Effector memory CD4-positive, alpha-beta T cell (primary cell): Measurements from ENCODE around the gene HSPA8.

Experiments used
- DNase-seq, 3 donors: peaks; one replicate each; pipeline ENCODE4 v3.0.0-alpha.2; 2020
- H3K27ac ChIP-seq: 2 replicates; pipeline ENCODE4 v1.7.0; 2013; ENCODE audit warnings: mild to moderate bottlenecking, low read length, moderate library complexity; ENCODE audit not compliant: insufficient read depth, poor library complexity, severe bottlenecking
- H3K27me3 ChIP-seq: replicated peaks from 2 replicates; pipeline ENCODE4 v1.7.0; 2013; ENCODE audit warnings: mild to moderate bottlenecking, low read length; ENCODE audit not compliant: insufficient read depth, control insufficient read depth, poor library complexity, severe bottlenecking
- H3K36me3 ChIP-seq: 2 replicates; pipeline ENCODE4 v1.7.0; 2013; ENCODE audit warnings: mild to moderate bottlenecking, low read length, moderate library complexity; ENCODE audit not compliant: control insufficient read depth, insufficient read depth
- H3K4me1 ChIP-seq: 2 replicates; pipeline ENCODE4 v1.7.0; 2013; ENCODE audit warnings: low read length, mild to moderate bottlenecking; ENCODE audit not compliant: control insufficient read depth, insufficient read depth, poor library complexity, severe bottlenecking
- H3K4me3 ChIP-seq: 2 replicates; pipeline ENCODE4 v1.7.0; 2013; ENCODE audit warnings: low read length, low read depth, mild to moderate bottlenecking; ENCODE audit not compliant: insufficient read depth, poor library complexity, severe bottlenecking
- H3K9me3 ChIP-seq: 2 replicates; pipeline ENCODE4 v1.7.0; 2013; ENCODE audit warnings: mild to moderate bottlenecking, low read length, moderate library complexity; ENCODE audit not compliant: control insufficient read depth
- total RNA-seq, 3 donors: gene quantifications; one replicate each; lab custom pipeline; 2026; lab: John Stamatoyannopoulos, UW

HSPA8 gene
- 1,539 to 1,815 (median 1,757) reads per million in 3 donors for total RNA-seq

DNA sequence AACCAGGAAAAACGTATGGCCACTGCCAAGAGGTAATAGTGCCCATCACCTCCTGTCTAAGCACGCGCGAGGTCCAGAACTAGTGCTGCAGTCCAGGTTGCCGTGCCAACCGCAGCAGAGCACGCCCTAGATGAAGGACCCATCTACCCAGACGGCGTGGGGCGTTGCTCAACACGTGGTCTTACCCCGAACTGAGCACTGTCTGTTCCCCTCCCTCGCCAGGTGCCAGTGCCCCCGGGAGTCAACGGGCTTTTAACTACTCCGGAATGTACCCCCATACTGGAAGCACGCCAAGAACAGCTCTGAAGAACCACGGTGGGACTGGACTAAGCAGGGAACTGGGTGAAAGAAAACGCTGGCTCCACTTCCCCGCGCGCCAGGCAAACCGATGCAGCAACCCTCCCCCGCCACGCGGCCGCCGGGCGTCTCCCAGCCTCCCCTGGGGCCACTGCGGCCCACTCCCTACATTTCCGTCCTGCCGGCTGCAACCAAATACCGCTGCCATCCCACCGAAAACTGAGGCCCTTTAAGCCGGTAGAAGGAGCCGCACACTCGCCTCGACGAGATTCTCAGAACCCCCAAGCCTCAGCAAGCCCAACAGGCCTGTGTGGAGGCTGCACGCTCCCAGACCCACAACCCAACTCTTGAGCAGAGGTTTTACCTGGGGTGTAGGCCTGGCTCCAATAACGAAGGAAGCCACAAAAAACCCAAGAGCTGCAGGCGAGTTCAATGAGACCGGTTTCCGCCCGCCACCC is at the start of gene HSPA8:
TSS of gene HSPA8 (minus strand) at position 734 of the 755 bp plus-strand sequence. CDS start 812 bp downstream, outside the sequence.
- no peaks in the 10 kb centered on the region for H3K9me3 ChIP-seq
- H3K27ac ChIP-seq, result peak within 1 kb of the TSS; percentile 99
- H3K4me3 ChIP-seq, result peak within 1 kb of the TSS; percentile 97
- H3K36me3 ChIP-seq, result peaks cover 43% of the 10 kb centered on the region
- no peaks in the 10 kb centered on the region for H3K27me3 ChIP-seq
- H3K4me1 ChIP-seq, result peaks cover 59% of the 10 kb centered on the region
- DNase-seq, result peak; percentile 41 to 63 (median 42)

DNA sequence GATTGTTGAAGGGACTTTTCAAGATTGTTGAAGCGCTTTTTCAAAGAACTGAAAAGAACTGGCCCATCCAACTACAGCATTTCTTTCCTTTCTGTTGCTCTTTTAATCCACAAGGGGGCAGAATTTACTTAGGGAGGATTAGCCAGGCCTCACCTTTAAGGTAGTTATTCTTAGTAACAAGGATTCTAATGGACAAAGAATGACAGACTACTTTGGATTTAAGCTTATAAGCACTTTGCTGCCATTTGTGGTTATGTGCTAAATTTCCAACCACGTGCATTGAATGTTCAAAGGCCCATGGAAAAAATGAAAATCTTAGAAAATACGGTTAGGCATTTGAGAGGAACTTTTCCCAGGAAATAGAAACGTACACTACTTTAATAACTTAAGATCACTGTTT is 49.5 kb upstream of the HSPA8 start:
- Histone ChIP-seq H3K27ac (no peak overlapping the region), H3K27me3 (no peaks in the 10 kb centered on the region), H3K4me3 (no peak overlapping the region), H3K9me3 (no peaks in the 10 kb centered on the region), H3K4me1 (no peaks in the 10 kb centered on the region), H3K36me3 (no peaks in the 10 kb centered on the region)
- DNase-seq, result no peak

DNA sequence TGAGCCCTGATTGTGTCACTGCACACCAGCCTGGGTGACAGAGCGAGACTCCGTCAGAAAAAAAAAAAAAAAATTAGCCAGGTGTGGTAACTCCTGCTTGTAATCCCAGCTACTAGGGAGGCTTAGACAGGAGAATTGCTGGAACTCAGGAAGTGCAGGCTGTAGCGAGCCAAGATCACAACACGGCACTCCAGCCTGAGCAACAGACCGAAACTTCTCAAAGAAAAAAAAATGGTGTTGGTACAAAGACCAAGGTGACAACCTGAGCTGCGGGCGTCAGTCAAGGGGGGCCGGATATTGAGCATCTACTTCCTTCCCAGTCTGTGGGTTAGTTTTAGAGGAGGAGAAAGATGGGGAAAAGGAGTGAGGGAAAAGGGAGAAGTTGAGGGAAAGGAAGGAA is 48.5 kb upstream of the HSPA8 start:
- H3K27ac ChIP-seq, result no peak overlapping the region
- no peaks in the 10 kb centered on the region for H3K4me1 ChIP-seq
- no peaks in the 10 kb centered on the region for H3K36me3 ChIP-seq
- DNase-seq, result no peak
- H3K9me3 ChIP-seq, result no peaks in the 10 kb centered on the region
- no peak overlapping the region for H3K4me3 ChIP-seq
- H3K27me3 ChIP-seq, result no peaks in the 10 kb centered on the region

DNA sequence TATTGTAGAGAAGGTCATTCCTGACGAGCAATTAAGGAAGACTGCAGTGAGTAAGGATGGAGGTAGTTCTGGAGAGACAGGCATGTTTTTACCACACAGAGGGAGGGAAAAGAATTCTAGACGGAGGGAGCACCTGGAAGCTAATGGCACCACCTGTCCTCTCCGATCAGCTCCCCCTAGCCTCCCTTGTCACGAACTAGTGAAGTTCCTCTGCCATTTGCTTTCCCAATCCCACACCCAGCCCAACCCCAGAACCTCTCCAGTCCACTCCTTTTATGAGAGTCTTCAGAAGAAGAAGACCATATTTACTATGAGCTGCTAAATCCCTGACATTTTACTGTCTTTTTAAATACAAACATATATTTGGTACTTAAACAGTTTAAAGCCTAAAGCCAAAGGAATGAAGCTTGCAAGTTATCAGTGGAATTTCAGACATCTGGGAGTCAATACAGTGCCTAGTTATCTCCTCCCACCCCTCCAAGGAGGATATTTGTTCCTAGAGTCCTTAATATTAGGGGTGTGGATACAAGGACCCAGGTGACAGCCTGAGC is 46.1 kb upstream of the HSPA8 start:
- peaks cover 4% of the 10 kb centered on the region for H3K4me1 ChIP-seq
- H3K36me3 ChIP-seq, result no peaks in the 10 kb centered on the region
- DNase-seq, result no peak
- H3K9me3 ChIP-seq, result no peaks in the 10 kb centered on the region
- H3K27ac ChIP-seq, result no peak overlapping the region
- H3K27me3 ChIP-seq, result no peaks in the 10 kb centered on the region
- H3K4me3 ChIP-seq, result no peak overlapping the region

DNA sequence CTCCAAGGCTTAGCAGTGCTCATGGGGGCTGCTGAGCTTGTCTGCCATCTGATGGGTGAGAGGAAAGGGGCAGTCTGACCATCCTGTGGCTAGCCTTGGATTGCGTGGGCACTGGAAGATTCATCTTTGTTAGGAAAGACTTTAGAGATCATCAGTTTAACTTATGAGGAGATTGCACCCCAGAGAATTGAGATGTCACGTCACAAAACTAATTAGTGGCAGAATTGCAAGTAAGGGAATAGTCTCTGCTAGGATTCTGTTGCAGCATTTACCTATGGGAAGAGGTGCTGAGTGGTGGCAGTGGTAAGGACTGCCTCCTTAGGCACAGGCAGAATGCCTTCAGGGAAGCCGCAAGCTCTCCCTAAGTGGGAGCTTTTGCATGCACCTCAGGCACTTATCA is 42.8 kb upstream of the HSPA8 start:
- no peaks in the 10 kb centered on the region for H3K27me3 ChIP-seq
- H3K4me3 ChIP-seq, result no peak overlapping the region
- peaks cover 6% of the 10 kb centered on the region for H3K4me1 ChIP-seq
- H3K36me3 ChIP-seq, result no peaks in the 10 kb centered on the region
- no peak overlapping the region for H3K27ac ChIP-seq
- no peak for DNase-seq
- no peaks in the 10 kb centered on the region for H3K9me3 ChIP-seq

DNA sequence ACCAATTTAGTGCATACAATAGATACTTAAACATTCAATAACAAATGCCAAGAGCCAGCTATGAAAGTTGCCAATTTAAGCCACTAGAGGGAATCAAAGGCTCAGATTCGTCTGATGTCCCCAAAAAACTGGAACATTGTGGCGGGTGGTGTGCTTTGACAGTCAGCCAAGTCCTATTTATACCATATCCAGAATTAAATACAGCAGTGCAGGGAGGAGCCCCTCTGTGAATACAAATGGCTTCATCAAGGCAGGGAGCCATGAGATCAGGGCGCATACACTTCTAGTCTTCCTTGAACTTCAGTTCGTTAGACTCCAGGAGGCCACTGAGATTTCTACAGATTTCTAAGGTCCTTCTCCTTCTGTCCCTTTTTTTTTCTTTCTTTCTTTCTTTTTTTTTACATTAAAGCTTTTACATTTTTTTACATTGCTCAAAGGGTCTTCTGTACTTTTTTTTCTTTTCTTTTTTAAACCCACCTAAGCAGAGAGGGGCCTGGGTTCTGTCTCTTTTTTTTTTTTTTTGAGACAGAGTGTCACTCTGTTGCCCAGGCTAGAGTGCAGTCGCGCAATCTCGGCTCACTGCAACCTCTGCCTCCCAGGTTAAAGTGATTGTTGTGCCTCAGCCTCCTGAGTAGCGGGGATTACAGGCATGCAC is 41.5 kb upstream of the HSPA8 start:
- H3K9me3 ChIP-seq, result no peaks in the 10 kb centered on the region
- H3K36me3 ChIP-seq, result no peaks in the 10 kb centered on the region
- no peak for DNase-seq
- H3K27me3 ChIP-seq, result no peaks in the 10 kb centered on the region
- peaks cover 6% of the 10 kb centered on the region for H3K4me1 ChIP-seq
- H3K27ac ChIP-seq, result no peak overlapping the region
- no peak overlapping the region for H3K4me3 ChIP-seq

DNA sequence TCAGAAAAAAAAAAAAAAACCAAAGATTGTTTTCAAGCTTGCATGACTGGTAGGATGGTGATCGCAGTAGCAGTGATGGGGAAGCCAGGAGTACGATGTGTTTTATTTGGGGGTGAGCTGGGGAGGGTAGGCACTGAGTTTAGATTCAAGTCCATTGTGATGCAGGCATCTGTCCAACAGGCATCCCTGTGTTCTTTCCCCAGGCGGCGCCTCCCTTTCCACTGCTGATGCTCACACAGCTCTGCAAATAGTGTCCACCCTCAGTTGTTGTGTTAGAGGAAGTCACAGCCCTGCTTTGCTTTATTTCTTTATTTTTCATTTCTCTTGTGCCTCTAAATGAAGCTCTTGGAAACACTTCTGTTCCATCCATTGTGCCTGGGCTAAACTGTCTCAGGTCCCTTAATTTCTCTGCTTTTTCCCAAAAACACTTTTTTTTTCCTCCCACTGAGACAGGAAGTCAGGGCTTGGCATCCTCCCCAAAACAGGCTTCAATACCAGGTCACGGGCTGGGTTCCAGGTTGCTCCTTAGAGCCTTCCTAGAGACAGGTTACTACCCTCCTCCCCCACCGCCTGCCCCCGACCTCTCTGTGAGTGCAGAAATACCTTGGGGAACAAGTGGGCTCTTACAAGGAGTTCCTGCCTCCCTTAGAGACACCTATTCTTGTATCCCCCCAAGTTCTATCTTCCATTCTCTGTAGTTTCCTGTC is 38.6 kb upstream of the HSPA8 start:
- Histone ChIP-seq H3K9me3 (no peaks in the 10 kb centered on the region), H3K4me3 (no peak overlapping the region), H3K4me1 (peaks cover 6% of the 10 kb centered on the region), H3K36me3 (no peaks in the 10 kb centered on the region), H3K27me3 (no peaks in the 10 kb centered on the region), H3K27ac (peak overlapping the region; percentile 7)
- DNase-seq, result no peak

DNA sequence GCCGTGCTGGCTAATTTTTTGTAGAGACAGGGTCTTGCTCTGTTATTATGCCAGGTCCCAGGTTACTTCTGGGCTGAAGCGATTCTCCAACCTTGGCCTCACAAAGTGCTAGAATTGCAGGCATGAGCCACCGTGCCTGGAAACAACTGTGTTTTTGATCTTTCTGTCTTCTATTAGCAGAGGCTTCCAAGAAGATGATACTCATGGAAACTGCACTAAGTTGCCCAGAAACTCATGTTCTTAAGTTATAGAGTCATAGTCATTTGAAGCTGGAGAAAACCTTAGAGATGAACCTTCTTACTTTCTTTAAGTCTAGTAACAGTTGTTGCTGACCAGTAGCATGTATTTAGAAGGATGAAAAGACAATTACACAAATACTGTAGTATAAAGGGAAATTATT is 37.1 kb upstream of the HSPA8 start:
- Histone ChIP-seq H3K36me3 (no peaks in the 10 kb centered on the region), H3K27me3 (no peaks in the 10 kb centered on the region), H3K9me3 (no peaks in the 10 kb centered on the region), H3K4me1 (peaks cover 6% of the 10 kb centered on the region), H3K4me3 (no peak overlapping the region), H3K27ac (no peak overlapping the region)
- no peak for DNase-seq

DNA sequence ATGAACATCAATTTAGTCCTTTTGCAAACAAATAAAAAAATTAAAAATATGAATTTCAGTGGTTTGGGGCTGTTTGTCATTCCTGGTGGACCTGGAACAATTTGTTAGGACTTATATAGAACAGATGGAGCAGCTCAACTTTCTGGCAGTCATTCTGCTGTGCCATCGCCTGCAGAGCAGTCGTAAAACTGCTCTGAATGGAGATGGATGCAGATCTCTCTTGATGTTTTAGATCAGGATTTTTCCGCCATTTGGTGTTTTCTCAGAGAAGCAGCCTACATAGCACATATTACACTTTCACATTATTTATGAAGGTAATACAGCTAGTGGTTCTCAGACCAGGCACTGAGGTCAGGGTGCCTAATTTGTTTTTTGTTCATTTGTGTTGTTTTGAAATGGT is 31.8 kb upstream of the HSPA8 start:
- no peak for DNase-seq
- Histone ChIP-seq H3K4me3 (no peak overlapping the region), H3K27me3 (no peaks in the 10 kb centered on the region), H3K36me3 (no peaks in the 10 kb centered on the region), H3K9me3 (no peaks in the 10 kb centered on the region), H3K4me1 (no peaks in the 10 kb centered on the region), H3K27ac (no peak overlapping the region)
